GM12878 (cell line): ENCODE measurements around the gene TPPP3. TPM values are rescaled to one million over a fixed set of nuclear protein-coding genes. Genes with fewer than 3 reads are reported as not detected.

Experiments
- ATAC-seq: fragments of 200-7000 bp; cut with Tn5 transposase; 3 replicates; pipeline ENCODE4 v1.9.1; 2020; ENCODE audit warnings: mild to moderate bottlenecking, moderate library complexity
- BruUV-seq: library from RNA; stranded (reverse); fragments of 400-500 nt; replicated peaks from 2 replicates; lab custom pipeline; 2021; lab: Mats Ljungman, UMichigan
- CTCF ChIA-PET: fragments of 300-600 bp; sonication (Branson Sonifier 250); formaldehyde crosslinking; extraction: SDS; loops from one replicate; lab custom pipeline; 2021; ENCODE audit warnings: inconsistent platforms; lab: Yijun Ruan, JAX
- POLR2A ChIA-PET: fragments of 350-600 bp; formaldehyde crosslinking; extraction: SDS; loops from one replicate; lab custom pipeline; 2021; ENCODE audit warnings: inconsistent platforms; lab: Charles Lee
- RAD21 ChIA-PET: fragments of 300-600 bp; sonication (Branson Sonifier 250); formaldehyde crosslinking; loops from one replicate; lab custom pipeline; 2023; ENCODE audit warnings: antibody characterized with exemption; ENCODE audit not compliant: unreplicated experiment; lab: Charles Lee
- SMC1A ChIA-PET: fragments of 300-600 bp; sonication (Branson Sonifier 250); formaldehyde crosslinking; loops from one replicate; lab custom pipeline; 2023; ENCODE audit not compliant: unreplicated experiment, uncharacterized antibody; lab: Charles Lee
- DNase-seq: peaks from one replicate; pipeline ENCODE4 v3.0.0-alpha.2; 2011; ENCODE audit warnings: low read depth, low spot score
- FAIRE-seq: peaks from 3 replicates; lab custom pipeline; 2011; peaks lifted over from hg19 to GRCh38; lab: Jason Lieb, UNC
- H2AFZ ChIP-seq: 2 replicates; pipeline ENCODE4 v1.6.0; 2011; ENCODE audit warnings: low read depth, low read length, control low read depth; ENCODE audit not compliant: control insufficient read depth
- H3K27ac ChIP-seq: 2 replicates; pipeline ENCODE4 v1.5.1; 2011; ENCODE audit warnings: control low read depth; ENCODE audit not compliant: control insufficient read depth, insufficient read depth
- H3K27me3 ChIP-seq, 2 experiments: replicated peaks in 1 of 2; 2 replicates each; pipeline versions ENCODE4 v1.6.0 to v1.6.1; 2011; ENCODE audit warnings: low read length in 1 of 2; ENCODE audit not compliant: control insufficient read depth in 2 of 2, insufficient read depth in 2 of 2
- H3K36me3 ChIP-seq, 2 experiments: 2 replicates each; pipeline ENCODE4 v1.5.1; 2011; ENCODE audit warnings: low read length in 1 of 2; ENCODE audit not compliant: control insufficient read depth in 2 of 2, insufficient read depth in 2 of 2
- H3K4me1 ChIP-seq: 2 replicates; pipeline ENCODE4 v1.6.1; 2011; ENCODE audit warnings: mild to moderate bottlenecking, low read length, moderate library complexity, mixed read lengths; ENCODE audit not compliant: control insufficient read depth, insufficient read depth
- H3K4me2 ChIP-seq: 2 replicates; pipeline ENCODE4 v1.6.0; 2011; ENCODE audit warnings: control low read depth; ENCODE audit not compliant: control insufficient read depth, insufficient read depth
- H3K4me3 ChIP-seq: fragments of 200-600 bp; sonication (generic); 2 replicates; pipeline ENCODE4 v1.5.1; 2016
- H3K79me2 ChIP-seq: 2 replicates; pipeline ENCODE4 v1.6.0; 2011; ENCODE audit warnings: low read length; ENCODE audit not compliant: control insufficient read depth, insufficient read depth
- H3K9ac ChIP-seq: 2 replicates; pipeline ENCODE4 v1.8.0; 2011; ENCODE audit warnings: low read length, control low read depth, mixed read lengths; ENCODE audit not compliant: control insufficient read depth, insufficient read depth
- H3K9me3 ChIP-seq: replicated peaks from 3 replicates; pipeline ENCODE4 v1.5.1; 2011; ENCODE audit warnings: mild to moderate bottlenecking, low read length; ENCODE audit not compliant: control insufficient read depth, insufficient read depth
- H4K20me1 ChIP-seq: 2 replicates; pipeline ENCODE4 v1.6.0; 2011; ENCODE audit not compliant: control insufficient read depth, insufficient read depth
- ASH2L ChIP-seq: fragments of 300-600, 200-600 bp; sonication (generic); IDR thresholded peaks from 2 replicates; pipeline ENCODE4 v1.6.1; 2017; ENCODE audit warnings: low read depth, mild to moderate bottlenecking, borderline replicate concordance
- CBFB ChIP-seq: IDR thresholded peaks from 2 replicates; pipeline ENCODE4 v1.6.1; 2016; ENCODE audit warnings: antibody characterized with exemption, low read depth
- ETV6 ChIP-seq, 2 experiments: fragments of 450-650 bp in 1 of 2; IDR thresholded peaks in 1 of 2; conservative IDR thresholded peaks in 1 of 2; 2 replicates each; pipeline ENCODE4 v1.6.1; 2014; ENCODE audit warnings: antibody characterized with exemption in 1 of 2, borderline replicate concordance in 1 of 2, low read depth in 1 of 2, mild to moderate bottlenecking in 1 of 2, moderate library complexity in 1 of 2
- IKZF1 ChIP-seq: fragments of 450-650 bp; conservative IDR thresholded peaks from 2 replicates; pipeline ENCODE4 v1.6.1; 2017; ENCODE audit warnings: antibody characterized with exemption, mild to moderate bottlenecking
- NFYA ChIP-seq: IDR thresholded peaks from 2 replicates; pipeline ENCODE4 v1.6.1; 2011; ENCODE audit warnings: low read depth, mild to moderate bottlenecking, low read length, improper control_type of control experiment, borderline replicate concordance
- NR2F1 ChIP-seq: fragments of 450-650 bp; conservative IDR thresholded peaks from 2 replicates; pipeline ENCODE4 v1.6.1; 2017; ENCODE audit warnings: mild to moderate bottlenecking
- PAX8 ChIP-seq: fragments of 450-650 bp; IDR thresholded peaks from 2 replicates; pipeline ENCODE4 v1.6.1; 2017; ENCODE audit warnings: mild to moderate bottlenecking, moderate library complexity
- RAD21 ChIP-seq: IDR thresholded peaks from 2 replicates; pipeline ENCODE4 v1.6.1; 2011; ENCODE audit warnings: mild to moderate bottlenecking, low read depth, low read length, moderate library complexity; ENCODE audit not compliant: insufficient read depth
- RFX5 ChIP-seq: IDR thresholded peaks from 2 replicates; pipeline ENCODE4 v1.6.1; 2011; ENCODE audit warnings: low read depth, low read length, improper control_type of control experiment
- SPI1 ChIP-seq: IDR thresholded peaks from 2 replicates; pipeline ENCODE4 v1.6.1; 2011; ENCODE audit warnings: low read depth, mild to moderate bottlenecking, low read length, moderate library complexity, borderline replicate concordance; ENCODE audit not compliant: insufficient read depth
- YBX1 ChIP-seq: fragments of 450-650 bp; IDR thresholded peaks from 2 replicates; pipeline ENCODE4 v1.6.1; 2016; ENCODE audit warnings: antibody characterized with exemption
- WGBS: methylation state at CpG from one replicate; pipeline ENCODE4 v1.1.6; 2016; ENCODE audit warnings: low lambda C conversion rate; ENCODE audit not compliant: insufficient replicate concordance, insufficient coverage; ENCODE audit errors: missing lambda C conversion rate; 5-methylcytosine and 5-hydroxymethylcytosine counted together
- in situ Hi-C: fragments of 300-500 bp; cut with MboI; formaldehyde crosslinking; loops from 9 replicates; pipeline ENCODE4 v1.14.3; 2018; ENCODE audit warnings: mixed read lengths
- intact Hi-C: fragments of 100-400 bp; cut with micrococcal nuclease; formaldehyde crosslinking; loops from one replicate; pipeline ENCODE4 v1.14.2; 2022; ENCODE audit not compliant: unreplicated experiment
- polyA plus RNA-seq, 11 experiments: library from polyadenylated mRNA; depleted of rRNA in 4 of 11; unstranded in 6 of 11; stranded (reverse) in 5 of 11; fragments of >200 nt; fragmentation: Nextera tagmentation in 4 of 11; fragmentation: Illumina TruSeq in 1 of 11; extraction: Ambion mirVana in 4 of 11; extraction: Trizol in 1 of 11; gene quantifications; 1 replicate in 1 of 11; 2 replicates in 10 of 11; pipeline versions ENCODE4 v1.2.1 to v1.2.3, GENCODE V29; 2011 to 2016; ENCODE audit warnings: inconsistent platforms in 2 of 11, missing spikeins in 2 of 11, low read depth in 1 of 11
- total RNA-seq, 4 experiments: library from RNA; depleted of rRNA in 3 of 4; stranded (reverse); fragments of >200 nt in 3 of 4; fragmentation: Illumina TruSeq in 1 of 4; extraction: Trizol in 1 of 4; gene quantifications; 2 replicates each; pipeline versions ENCODE4 v1.2.1 to v1.2.3, GENCODE V29; 2013 to 2021
- TF ChIP-seq, protein P1 (sequence below): fragments of 450-650 bp; IDR thresholded peaks from 2 replicates; pipeline ENCODE4 v1.6.1; 2016; ENCODE audit warnings: mild to moderate bottlenecking
- TF ChIP-seq, protein P2 (sequence below): fragments of 450-650 bp; IDR thresholded peaks from 2 replicates; pipeline ENCODE4 v1.6.1; 2014; ENCODE audit warnings: mild to moderate bottlenecking
- TF ChIP-seq, protein P3 (sequence below): IDR thresholded peaks from 2 replicates; pipeline ENCODE4 v1.6.1; 2012; ENCODE audit warnings: low read depth, low read length, improper control_type of control experiment
- TF ChIP-seq, protein P4 (sequence below): IDR thresholded peaks from 2 replicates; pipeline ENCODE4 v1.6.1; 2012; ENCODE audit warnings: improper control_type of control experiment, low read depth, low read length; ENCODE audit not compliant: insufficient replicate concordance

TPPP3 gene
- total and polyA plus RNA-seq, 10 of the 15 experiments (the other 5 are each of a cell fraction or from before 2014, with no cell fraction given): 0.14 TPM; not detected in 9

DNA sequence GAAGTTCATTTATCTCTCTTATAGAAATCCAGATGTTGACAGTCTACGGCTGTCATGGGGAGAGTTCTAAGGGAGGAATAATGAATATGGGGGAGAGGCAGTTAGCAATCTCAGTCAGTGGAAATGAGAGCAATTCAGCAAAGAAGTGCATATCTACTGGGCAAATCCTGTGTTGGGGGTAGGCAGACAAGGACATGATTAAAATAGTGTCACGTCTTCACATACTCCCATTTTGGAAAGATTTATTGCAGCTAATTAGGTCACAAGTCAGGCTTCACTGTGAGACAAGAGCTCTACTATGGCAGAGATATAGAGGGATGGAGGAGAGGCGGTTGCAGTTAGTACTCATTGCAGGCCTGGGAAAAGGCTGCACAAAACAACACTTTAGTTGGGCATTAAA lies 36.9 kb downstream of the TPPP3 start:
- ChIA-PET SMC1A (no interaction called here), CTCF (interaction anchor here (1.0 to 1.7 kb wide), 3 partner anchors 16 to 30 kb away, joined by 3 to 5 read pairs (median 3); no protein-coding TSS in a partner anchor), POLR2A (interaction anchor here (0.6 kb wide), 1 partner anchor 32 kb away, joined by 4 read pairs; no protein-coding TSS in a partner anchor), RAD21 (no interaction called here)
- H3K4me3 ChIP-seq: no peak overlapping the region
- no peak overlapping the region for H3K4me2 ChIP-seq
- FAIRE-seq (no peak), DNase-seq (no peak), ATAC-seq (no peak)
- no peaks in the 10 kb centered on the region for H3K79me2 ChIP-seq
- no peak overlapping the region for H2AFZ ChIP-seq
- 48% methylated on average over 3 of the region's 3 CpGs for WGBS
- no TSS peak for BruUV-seq
- H3K4me1 ChIP-seq: no peaks in the 10 kb centered on the region
- H3K36me3 ChIP-seq: no peaks in the 10 kb centered on the region
- H3K9me3 ChIP-seq: no peaks in the 10 kb centered on the region
- no peak overlapping the region for H3K9ac ChIP-seq
- H3K27ac ChIP-seq: no peak overlapping the region
- intact Hi-C loops (no loop called here), in situ Hi-C loops (no loop called here)
- H3K27me3 ChIP-seq: peaks cover 0 to 2% of the 10 kb centered on the region in 2 experiments; a peak in 1 of 4 replicates
- no peaks in the 10 kb centered on the region for H4K20me1 ChIP-seq
- TF ChIP-seq IKZF1 (no peak), CBFB (no peak), PAX8 (no peak), NFYA (no peak), ASH2L (no peak), RFX5 (no peak), SPI1 (no peak), NR2F1 (no peak), ETV6 (conservative IDR thresholded peaks at IDR 0.05 in 1 of 2, IDR thresholded peaks at IDR 0.05 in 1 of 2; ENCODE audit: borderline replicate concordance in 1 of 2, low read depth in 1 of 2) (no peak), YBX1 (no peak), RAD21 (no peak)
- TF ChIP-seq, protein P1, sequence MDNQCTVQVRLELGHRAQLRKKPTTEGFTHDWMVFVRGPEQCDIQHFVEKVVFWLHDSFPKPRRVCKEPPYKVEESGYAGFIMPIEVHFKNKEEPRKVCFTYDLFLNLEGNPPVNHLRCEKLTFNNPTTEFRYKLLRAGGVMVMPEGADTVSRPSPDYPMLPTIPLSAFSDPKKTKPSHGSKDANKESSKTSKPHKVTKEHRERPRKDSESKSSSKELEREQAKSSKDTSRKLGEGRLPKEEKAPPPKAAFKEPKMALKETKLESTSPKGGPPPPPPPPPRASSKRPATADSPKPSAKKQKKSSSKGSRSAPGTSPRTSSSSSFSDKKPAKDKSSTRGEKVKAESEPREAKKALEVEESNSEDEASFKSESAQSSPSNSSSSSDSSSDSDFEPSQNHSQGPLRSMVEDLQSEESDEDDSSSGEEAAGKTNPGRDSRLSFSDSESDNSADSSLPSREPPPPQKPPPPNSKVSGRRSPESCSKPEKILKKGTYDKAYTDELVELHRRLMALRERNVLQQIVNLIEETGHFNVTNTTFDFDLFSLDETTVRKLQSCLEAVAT: no peak
- TF ChIP-seq, protein P2, sequence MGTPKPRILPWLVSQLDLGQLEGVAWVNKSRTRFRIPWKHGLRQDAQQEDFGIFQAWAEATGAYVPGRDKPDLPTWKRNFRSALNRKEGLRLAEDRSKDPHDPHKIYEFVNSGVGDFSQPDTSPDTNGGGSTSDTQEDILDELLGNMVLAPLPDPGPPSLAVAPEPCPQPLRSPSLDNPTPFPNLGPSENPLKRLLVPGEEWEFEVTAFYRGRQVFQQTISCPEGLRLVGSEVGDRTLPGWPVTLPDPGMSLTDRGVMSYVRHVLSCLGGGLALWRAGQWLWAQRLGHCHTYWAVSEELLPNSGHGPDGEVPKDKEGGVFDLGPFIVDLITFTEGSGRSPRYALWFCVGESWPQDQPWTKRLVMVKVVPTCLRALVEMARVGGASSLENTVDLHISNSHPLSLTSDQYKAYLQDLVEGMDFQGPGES: no peak
- TF ChIP-seq, protein P3, sequence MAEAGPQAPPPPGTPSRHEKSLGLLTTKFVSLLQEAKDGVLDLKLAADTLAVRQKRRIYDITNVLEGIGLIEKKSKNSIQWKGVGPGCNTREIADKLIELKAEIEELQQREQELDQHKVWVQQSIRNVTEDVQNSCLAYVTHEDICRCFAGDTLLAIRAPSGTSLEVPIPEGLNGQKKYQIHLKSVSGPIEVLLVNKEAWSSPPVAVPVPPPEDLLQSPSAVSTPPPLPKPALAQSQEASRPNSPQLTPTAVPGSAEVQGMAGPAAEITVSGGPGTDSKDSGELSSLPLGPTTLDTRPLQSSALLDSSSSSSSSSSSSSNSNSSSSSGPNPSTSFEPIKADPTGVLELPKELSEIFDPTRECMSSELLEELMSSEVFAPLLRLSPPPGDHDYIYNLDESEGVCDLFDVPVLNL: no peak
- TF ChIP-seq, protein P4, sequence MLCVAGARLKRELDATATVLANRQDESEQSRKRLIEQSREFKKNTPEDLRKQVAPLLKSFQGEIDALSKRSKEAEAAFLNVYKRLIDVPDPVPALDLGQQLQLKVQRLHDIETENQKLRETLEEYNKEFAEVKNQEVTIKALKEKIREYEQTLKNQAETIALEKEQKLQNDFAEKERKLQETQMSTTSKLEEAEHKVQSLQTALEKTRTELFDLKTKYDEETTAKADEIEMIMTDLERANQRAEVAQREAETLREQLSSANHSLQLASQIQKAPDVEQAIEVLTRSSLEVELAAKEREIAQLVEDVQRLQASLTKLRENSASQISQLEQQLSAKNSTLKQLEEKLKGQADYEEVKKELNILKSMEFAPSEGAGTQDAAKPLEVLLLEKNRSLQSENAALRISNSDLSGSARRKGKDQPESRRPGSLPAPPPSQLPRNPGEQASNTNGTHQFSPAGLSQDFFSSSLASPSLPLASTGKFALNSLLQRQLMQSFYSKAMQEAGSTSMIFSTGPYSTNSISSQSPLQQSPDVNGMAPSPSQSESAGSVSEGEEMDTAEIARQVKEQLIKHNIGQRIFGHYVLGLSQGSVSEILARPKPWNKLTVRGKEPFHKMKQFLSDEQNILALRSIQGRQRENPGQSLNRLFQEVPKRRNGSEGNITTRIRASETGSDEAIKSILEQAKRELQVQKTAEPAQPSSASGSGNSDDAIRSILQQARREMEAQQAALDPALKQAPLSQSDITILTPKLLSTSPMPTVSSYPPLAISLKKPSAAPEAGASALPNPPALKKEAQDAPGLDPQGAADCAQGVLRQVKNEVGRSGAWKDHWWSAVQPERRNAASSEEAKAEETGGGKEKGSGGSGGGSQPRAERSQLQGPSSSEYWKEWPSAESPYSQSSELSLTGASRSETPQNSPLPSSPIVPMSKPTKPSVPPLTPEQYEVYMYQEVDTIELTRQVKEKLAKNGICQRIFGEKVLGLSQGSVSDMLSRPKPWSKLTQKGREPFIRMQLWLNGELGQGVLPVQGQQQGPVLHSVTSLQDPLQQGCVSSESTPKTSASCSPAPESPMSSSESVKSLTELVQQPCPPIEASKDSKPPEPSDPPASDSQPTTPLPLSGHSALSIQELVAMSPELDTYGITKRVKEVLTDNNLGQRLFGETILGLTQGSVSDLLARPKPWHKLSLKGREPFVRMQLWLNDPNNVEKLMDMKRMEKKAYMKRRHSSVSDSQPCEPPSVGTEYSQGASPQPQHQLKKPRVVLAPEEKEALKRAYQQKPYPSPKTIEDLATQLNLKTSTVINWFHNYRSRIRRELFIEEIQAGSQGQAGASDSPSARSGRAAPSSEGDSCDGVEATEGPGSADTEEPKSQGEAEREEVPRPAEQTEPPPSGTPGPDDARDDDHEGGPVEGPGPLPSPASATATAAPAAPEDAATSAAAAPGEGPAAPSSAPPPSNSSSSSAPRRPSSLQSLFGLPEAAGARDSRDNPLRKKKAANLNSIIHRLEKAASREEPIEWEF: no peak
